G401.6 (cell line): ENCODE data around the gene TNNI3.
"Not testable (repeated sequence)": the region's sequence is repeated elsewhere in the genome, so short reads cannot be mapped to it uniquely, and the experiment has no call there.

ENCODE experiments used
- FAIRE-seq: peaks from 2 replicates; lab custom pipeline; 2012; peaks lifted over from hg19 to GRCh38; lab: Jason Lieb, UNC

TNNI3 gene

GRCh38 chr19:55157064-55157908, at the start of gene TNNI3:
Gene TNNI3 (minus strand): TSS chr19:55157732. CDS start chr19:55157589, 143 bp downstream.
- no peak for FAIRE-seq

- FAIRE-seq, result peak; percentile 92
Observed at GRCh38 chr19:55206664-55207500, 49.4 kb upstream of the TNNI3 start.

- FAIRE-seq, result not testable (repeated sequence)
Observed at GRCh38 chr19:55202199-55202598, 44.7 kb upstream of the TNNI3 start.

- no peak for FAIRE-seq
Observed at GRCh38 chr19:55199620-55200204, 42.2 kb upstream of the TNNI3 start.

- FAIRE-seq, result no peak
Observed at GRCh38 chr19:55198651-55199050, 41.1 kb upstream of the TNNI3 start.

- no peak for FAIRE-seq
Observed at GRCh38 chr19:55197528-55197927, 40.0 kb upstream of the TNNI3 start.

GRCh38 chr19:55196803-55197202, 39.3 kb upstream of the TNNI3 start:
- FAIRE-seq, result no peak

GRCh38 chr19:55193481-55193880, 35.9 kb upstream of the TNNI3 start:
- FAIRE-seq, result no peak

GRCh38 chr19:55189403-55189835, 31.9 kb upstream of the TNNI3 start:
- no peak for FAIRE-seq

- no peak for FAIRE-seq
Observed at GRCh38 chr19:55188625-55189024, 31.1 kb upstream of the TNNI3 start.

- FAIRE-seq, result no peak
Observed at GRCh38 chr19:55186080-55186479, 28.5 kb upstream of the TNNI3 start.

GRCh38 chr19:55181740-55182139, 24.2 kb upstream of the TNNI3 start:
- FAIRE-seq, result no peak

GRCh38 chr19:55179606-55180484, 22.3 kb upstream of the TNNI3 start, which contains the start of gene SYT5:
Gene SYT5 (minus strand): TSS chr19:55180289. CDS start chr19:55179041, 1,248 bp downstream.
- no peak for FAIRE-seq

- FAIRE-seq, result no peak
Observed at GRCh38 chr19:55178781-55179599, 21.5 kb upstream of the TNNI3 start.

- no peak for FAIRE-seq
Observed at GRCh38 chr19:55176076-55176475, 18.5 kb upstream of the TNNI3 start.

GRCh38 chr19:55175117-55175867, 17.8 kb upstream of the TNNI3 start:
- no peak for FAIRE-seq

- FAIRE-seq, result no peak
Observed at GRCh38 chr19:55174425-55175116, 17.0 kb upstream of the TNNI3 start.

GRCh38 chr19:55173714-55174409, 16.3 kb upstream of the TNNI3 start:
- FAIRE-seq, result peak; percentile 85
